Fibroblast of lung (primary cell): ENCODE measurements around the gene KCNJ6. TPM values are rescaled to one million over a fixed set of nuclear protein-coding genes. Genes with fewer than 3 reads are reported as not detected.
"Not testable (repeated sequence)": the region's sequence is repeated elsewhere in the genome, so short reads cannot be mapped to it uniquely, and the experiment has no call there.

Experiments used
- DNase-seq, 2 donors: peaks; one replicate each; pipeline versions ENCODE4 v3.0.0 to v3.0.0-alpha.2; 2010; ENCODE audit warnings: low read depth in 2 of 2
- H2AFZ ChIP-seq: 2 replicates; pipeline ENCODE4 v1.5.1; 2012; ENCODE audit warnings: low read length, control low read depth, inconsistent platforms
- H3K27ac ChIP-seq: 2 replicates; pipeline ENCODE4 v1.5.1; 2011; ENCODE audit warnings: low read length, control low read depth; ENCODE audit not compliant: insufficient read depth
- H3K27me3 ChIP-seq: 2 replicates; pipeline ENCODE4 v1.5.1; 2011; ENCODE audit warnings: mild to moderate bottlenecking, low read length; ENCODE audit not compliant: control insufficient read depth, insufficient read depth
- H3K36me3 ChIP-seq: 2 replicates; pipeline ENCODE4 v1.5.1; 2011; ENCODE audit warnings: low read length; ENCODE audit not compliant: control insufficient read depth, insufficient read depth
- H3K4me1 ChIP-seq: 2 replicates; pipeline ENCODE4 v1.5.1; 2011; ENCODE audit warnings: low read length; ENCODE audit not compliant: control insufficient read depth, insufficient read depth; ENCODE audit errors: extremely low read depth
- H3K4me2 ChIP-seq: 2 replicates; pipeline ENCODE4 v1.5.1; 2011; ENCODE audit warnings: low read length, control low read depth; ENCODE audit not compliant: insufficient read depth; ENCODE audit errors: extremely low read depth
- H3K4me3 ChIP-seq, 4 experiments: fragments of 200-600 bp in 1 of 4; sonication (generic) in 1 of 4; replicated peaks in 1 of 4; 2 replicates each; pipeline ENCODE4 v1.5.1; 2011 to 2016; ENCODE audit warnings: low read length in 4 of 4, low read depth in 3 of 4, mild to moderate bottlenecking in 3 of 4, control low read depth in 2 of 4, inconsistent platforms in 1 of 4, mixed read lengths in 1 of 4; ENCODE audit not compliant: insufficient read depth in 1 of 4; ENCODE audit errors: control extremely low read depth in 1 of 4
- H3K79me2 ChIP-seq: 2 replicates; pipeline ENCODE4 v1.5.1; 2012; ENCODE audit warnings: mild to moderate bottlenecking, low read length, inconsistent platforms; ENCODE audit not compliant: control insufficient read depth, insufficient read depth
- H3K9ac ChIP-seq: 2 replicates; pipeline ENCODE4 v1.5.1; 2011; ENCODE audit warnings: mild to moderate bottlenecking, low read length, control low read depth; ENCODE audit not compliant: insufficient read depth
- H3K9me3 ChIP-seq: 2 replicates; pipeline ENCODE4 v1.5.1; 2012; ENCODE audit warnings: low read depth, low read length; ENCODE audit not compliant: control insufficient read depth, insufficient read depth
- H4K20me1 ChIP-seq: 2 replicates; pipeline ENCODE4 v1.5.1; 2011; ENCODE audit warnings: low read length; ENCODE audit not compliant: control insufficient read depth, insufficient read depth; ENCODE audit errors: extremely low read depth
- CTCF ChIP-seq, 2 donors: IDR thresholded peaks in 1 of 2; conservative IDR thresholded peaks in 1 of 2; 1 replicate in 1 of 2; 2 replicates in 1 of 2; pipeline ENCODE4 v1.5.1; 2011 to 2012; ENCODE audit warnings: low read length in 2 of 2, control low read depth in 1 of 2, inconsistent platforms in 1 of 2, low read depth in 1 of 2, mild to moderate bottlenecking in 1 of 2
- EZH2 ChIP-seq: IDR thresholded peaks from 2 replicates; pipeline ENCODE4 v1.5.1; 2012; ENCODE audit warnings: low read length, control low read depth, mild to moderate bottlenecking; ENCODE audit errors: missing control alignments
- polyA plus RNA-seq, 2 donors: library from polyadenylated mRNA; depleted of rRNA in 1 of 2; stranded (reverse) in 1 of 2; unstranded in 1 of 2; fragments of >200 nt; gene quantifications; 2 replicates each; pipeline ENCODE4 v1.2.1, GENCODE V29; 2011 to 2012; ENCODE audit warnings: missing spikeins in 1 of 2
- total RNA-seq: library from RNA; depleted of rRNA; stranded (reverse); fragments of >200 nt; gene quantifications from 2 replicates; pipeline ENCODE4 v1.2.1, GENCODE V29; 2014

Gene KCNJ6
- total and polyA plus RNA-seq, 2 donors (not counting 1 experiment from before 2014, with no cell fraction given): under 0.01 to 7.6 TPM

DNA sequence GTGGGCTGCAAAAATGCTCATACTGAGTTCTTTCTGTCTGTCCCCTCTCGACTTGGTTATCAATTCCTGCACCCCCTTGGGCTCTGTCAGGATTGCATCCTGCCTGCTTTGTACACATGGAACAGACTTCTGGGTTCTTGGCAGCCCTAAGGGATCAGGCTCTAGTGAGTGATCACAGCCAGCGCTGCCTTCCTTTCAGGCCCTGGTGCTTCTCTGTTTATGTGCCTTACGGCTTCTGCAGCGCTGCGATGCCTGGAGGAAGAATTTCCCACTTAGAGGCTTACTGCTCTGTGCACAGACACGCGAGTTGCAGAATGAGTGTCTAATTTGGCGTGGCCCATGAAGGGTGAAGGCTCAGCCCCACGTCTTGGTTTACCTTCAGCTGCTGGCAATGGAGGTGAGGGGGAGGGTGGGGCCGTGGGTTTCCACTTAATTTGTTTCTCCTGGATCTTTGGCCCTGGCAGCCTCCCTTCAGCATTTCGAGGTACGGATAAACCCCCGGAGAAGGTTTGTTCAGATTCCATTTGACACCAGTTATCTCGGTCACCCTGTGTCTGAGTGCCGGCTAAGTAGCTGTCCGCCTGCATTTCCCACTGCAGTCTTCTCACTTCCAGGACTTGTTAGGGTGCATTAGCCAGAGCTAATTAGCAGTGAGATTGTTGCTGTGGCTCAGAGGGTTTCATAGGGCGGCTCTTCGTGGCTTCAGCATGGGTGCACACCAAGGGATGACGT is 322.4 kb downstream of the KCNJ6 start:
- H3K9ac ChIP-seq: no peak overlapping the region
- H3K9me3 ChIP-seq: no peaks in the 10 kb centered on the region
- DNase-seq: no peak
- H4K20me1 ChIP-seq: no peaks in the 10 kb centered on the region
- no peak for TF ChIP-seq CTCF (conservative IDR thresholded peaks at IDR 0.05 in 1 of 2, IDR thresholded peaks at IDR 0.05 in 1 of 2; ENCODE audit: low read depth in 1 of 2, low read length in 2 of 2)
- TF ChIP-seq EZH2: no peak
- H2AFZ ChIP-seq: no peak overlapping the region
- H3K4me1 ChIP-seq: no peaks in the 10 kb centered on the region
- H3K36me3 ChIP-seq: no peaks in the 10 kb centered on the region
- no peaks in the 10 kb centered on the region for H3K27me3 ChIP-seq
- H3K79me2 ChIP-seq: no peaks in the 10 kb centered on the region
- no peak overlapping the region for H3K27ac ChIP-seq
- no peak overlapping the region for H3K4me3 ChIP-seq
- H3K4me2 ChIP-seq: no peak overlapping the region

DNA sequence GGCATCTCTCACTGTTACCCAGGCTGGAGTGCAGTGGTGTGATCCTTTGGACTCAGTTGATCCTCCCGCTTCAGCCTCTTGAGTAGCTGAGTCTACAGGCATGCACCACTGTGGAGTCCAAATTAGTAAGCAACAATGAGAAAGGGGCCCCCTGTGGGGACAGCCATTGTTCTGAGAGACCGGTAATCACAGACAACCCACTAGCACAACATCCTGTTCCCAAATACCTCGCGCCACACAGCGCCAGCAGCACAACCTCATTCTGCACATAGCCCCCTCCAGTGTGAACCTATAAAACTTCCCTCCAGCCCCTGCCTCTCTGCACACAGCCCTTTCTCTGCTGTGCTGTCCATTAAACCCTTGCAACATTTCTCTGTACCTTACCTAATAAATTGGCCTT is 323.2 kb downstream of the KCNJ6 start:
- Histone ChIP-seq H3K4me1 (no peaks in the 10 kb centered on the region), H3K4me3 (no peak overlapping the region), H4K20me1 (no peaks in the 10 kb centered on the region), H3K4me2 (no peak overlapping the region), H3K79me2 (no peaks in the 10 kb centered on the region), H3K27me3 (no peaks in the 10 kb centered on the region), H3K36me3 (no peaks in the 10 kb centered on the region), H3K9ac (no peak overlapping the region), H3K9me3 (no peaks in the 10 kb centered on the region), H3K27ac (no peak overlapping the region), H2AFZ (no peak overlapping the region)
- no peak for TF ChIP-seq CTCF (conservative IDR thresholded peaks at IDR 0.05 in 1 of 2, IDR thresholded peaks at IDR 0.05 in 1 of 2; ENCODE audit: low read depth in 1 of 2, low read length in 2 of 2)
- no peak for TF ChIP-seq EZH2
- no peak for DNase-seq

GRCh38 chr21:37592496-37592895 is 323.8 kb downstream of the KCNJ6 start:
- no peak for TF ChIP-seq CTCF (conservative IDR thresholded peaks at IDR 0.05 in 1 of 2, IDR thresholded peaks at IDR 0.05 in 1 of 2; ENCODE audit: low read depth in 1 of 2, low read length in 2 of 2)
- TF ChIP-seq EZH2: no peak
- Histone ChIP-seq H4K20me1 (no peaks in the 10 kb centered on the region), H3K4me2 (no peak overlapping the region), H3K9ac (no peak overlapping the region), H3K4me3 (no peak overlapping the region), H3K27me3 (no peaks in the 10 kb centered on the region), H3K79me2 (no peaks in the 10 kb centered on the region), H2AFZ (no peak overlapping the region), H3K9me3 (no peaks in the 10 kb centered on the region), H3K27ac (no peak overlapping the region), H3K36me3 (no peaks in the 10 kb centered on the region), H3K4me1 (no peaks in the 10 kb centered on the region)
- DNase-seq: no peak

GRCh38 chr21:37591994-37592393 is 324.3 kb downstream of the KCNJ6 start:
- H3K27me3 ChIP-seq, H3K27ac ChIP-seq, H3K4me3 ChIP-seq, H4K20me1 ChIP-seq, DNase-seq, H3K9ac ChIP-seq, H3K79me2 ChIP-seq, H3K4me2 ChIP-seq, H2AFZ ChIP-seq, H3K4me1 ChIP-seq, H3K36me3 ChIP-seq, H3K9me3 ChIP-seq: not testable (repeated sequence)

GRCh38 chr21:37590836-37591235 is 325.4 kb downstream of the KCNJ6 start:
- DNase-seq, H3K9me3 ChIP-seq, H3K79me2 ChIP-seq, H4K20me1 ChIP-seq, H3K9ac ChIP-seq, H3K4me1 ChIP-seq, H3K36me3 ChIP-seq, H3K27ac ChIP-seq, H3K4me3 ChIP-seq, H2AFZ ChIP-seq, H3K27me3 ChIP-seq, H3K4me2 ChIP-seq: not testable (repeated sequence)
